ENCODE results near the gene CYP27A1. TPM values are rescaled to one million over a fixed set of nuclear protein-coding genes. Genes with fewer than 3 reads are reported as not detected.

Gene CYP27A1
- total RNA-seq, 3 donors from 2014 or later: 25.6 to 65.0 (median 28.8) TPM

GRCh38 chr2:218850796-218851195 lies 68.8 kb downstream of the CYP27A1 start:
- H3K27me3 ChIP-seq: peaks cover 0 to 6% of the 10 kb centered on the region in 2 donors
- H3K9me3 ChIP-seq: no peaks in the 10 kb centered on the region
- no peaks in the 10 kb centered on the region for H3K36me3 ChIP-seq
- TF ChIP-seq CTCF (IDR thresholded peaks at IDR 0.05): no peak
- no peak for TF ChIP-seq POLR2AphosphoS5 (IDR thresholded peaks at IDR 0.05)
- no peak for TF ChIP-seq POLR2A (IDR thresholded peaks at IDR 0.05)
- intact Hi-C loops (cut with DNase I; ENCODE audit: low total_unique reads): loop anchor here (10.0 kb wide), 1 partner anchor 146 kb away; no protein-coding TSS in a partner anchor
- DNase-seq (ENCODE audit: low spot score in 2 of 2): no peak
- H3K4me1 ChIP-seq: no peaks in the 10 kb centered on the region
- H3K27ac ChIP-seq: no peak overlapping the region
- no peak overlapping the region for H3K4me3 ChIP-seq

GRCh38 chr2:218851286-218851685 lies 69.3 kb downstream of the CYP27A1 start:
- no peak for TF ChIP-seq POLR2A (IDR thresholded peaks at IDR 0.05)
- TF ChIP-seq POLR2AphosphoS5 (IDR thresholded peaks at IDR 0.05): no peak
- TF ChIP-seq CTCF (IDR thresholded peaks at IDR 0.05): no peak
- Histone ChIP-seq H3K4me3 (no peak overlapping the region), H3K27me3 (peaks cover 0 to 6% of the 10 kb centered on the region in 2 donors), H3K36me3 (no peaks in the 10 kb centered on the region), H3K27ac (no peak overlapping the region), H3K4me1 (no peaks in the 10 kb centered on the region), H3K9me3 (no peaks in the 10 kb centered on the region)
- DNase-seq (ENCODE audit: low spot score in 2 of 2): no peak
- intact Hi-C loops (cut with DNase I; ENCODE audit: low total_unique reads): loop anchor here (10.0 kb wide), 1 partner anchor 146 kb away; no protein-coding TSS in a partner anchor

- Histone ChIP-seq H3K4me1 (no peaks in the 10 kb centered on the region), H3K9me3 (no peaks in the 10 kb centered on the region), H3K4me3 (no peak overlapping the region), H3K27me3 (peaks cover 0 to 6% of the 10 kb centered on the region in 2 donors), H3K27ac (no peak overlapping the region), H3K36me3 (no peaks in the 10 kb centered on the region)
- peak; percentile 38 to 62 for DNase-seq (ENCODE audit: low spot score in 2 of 2)
- peak; percentile 59 to 80 (median 67) for TF ChIP-seq CTCF (IDR thresholded peaks at IDR 0.05)
- no peak for TF ChIP-seq POLR2AphosphoS5 (IDR thresholded peaks at IDR 0.05)
- no peak for TF ChIP-seq POLR2A (IDR thresholded peaks at IDR 0.05)
- intact Hi-C loops (cut with DNase I; ENCODE audit: low total_unique reads): loop anchor here (10.0 kb wide), 1 partner anchor 148 kb away; no protein-coding TSS in a partner anchor
These were observed 71.1 kb downstream of the CYP27A1 start for GRCh38 chr2:218852911-218853667.

GRCh38 chr2:218853766-218854165 lies 71.8 kb downstream of the CYP27A1 start:
- no peak overlapping the region for H3K4me3 ChIP-seq
- TF ChIP-seq CTCF (IDR thresholded peaks at IDR 0.05): no peak
- TF ChIP-seq POLR2AphosphoS5 (IDR thresholded peaks at IDR 0.05): no peak
- no peak for TF ChIP-seq POLR2A (IDR thresholded peaks at IDR 0.05)
- DNase-seq (ENCODE audit: low spot score in 2 of 2): no peak
- intact Hi-C loops (cut with DNase I; ENCODE audit: low total_unique reads): loop anchor here (10.0 kb wide), 1 partner anchor 149 kb away; no protein-coding TSS in a partner anchor
- no peak overlapping the region for H3K27ac ChIP-seq
- no peaks in the 10 kb centered on the region for H3K9me3 ChIP-seq
- no peaks in the 10 kb centered on the region for H3K36me3 ChIP-seq
- H3K27me3 ChIP-seq: peaks cover 0 to 3% of the 10 kb centered on the region in 2 donors
- H3K4me1 ChIP-seq: no peaks in the 10 kb centered on the region

GRCh38 chr2:218854860-218855259 lies 72.9 kb downstream of the CYP27A1 start:
- TF ChIP-seq POLR2A (IDR thresholded peaks at IDR 0.05): no peak
- TF ChIP-seq CTCF (IDR thresholded peaks at IDR 0.05): no peak
- TF ChIP-seq POLR2AphosphoS5 (IDR thresholded peaks at IDR 0.05): no peak
- H3K36me3 ChIP-seq: no peaks in the 10 kb centered on the region
- intact Hi-C loops (cut with DNase I; ENCODE audit: low total_unique reads): loop anchor here (10.0 kb wide), 1 partner anchor 150 kb away; no protein-coding TSS in a partner anchor
- H3K27me3 ChIP-seq: peaks cover 3 to 8% of the 10 kb centered on the region in 2 donors
- H3K4me3 ChIP-seq: no peak overlapping the region
- DNase-seq (ENCODE audit: low spot score in 2 of 2): no peak
- no peak overlapping the region for H3K27ac ChIP-seq
- H3K4me1 ChIP-seq: no peaks in the 10 kb centered on the region
- H3K9me3 ChIP-seq: no peaks in the 10 kb centered on the region
